Activated CD4-positive, alpha-beta T cell treated with anti-CD3 and anti-CD28 coated beads, Interleukin-2, amount 50 U/mL, for 16 hours (primary cell): ENCODE data around the gene ZNF200.
A peak's percentile ranks its signal among the peaks of the same experiment; 100 is the strongest.
"Not testable (repeated sequence)": the region's sequence is repeated elsewhere in the genome, so short reads cannot be mapped to it uniquely, and the experiment has no call there.

Experiments used
- DNase-seq: peaks from one replicate; pipeline ENCODE4 v3.0.0-alpha.2; 2020

Gene ZNF200

GRCh38 chr16:3197694-3198333, 37.1 kb downstream of the ZNF200 start:
- DNase-seq: not testable (repeated sequence)

DNA sequence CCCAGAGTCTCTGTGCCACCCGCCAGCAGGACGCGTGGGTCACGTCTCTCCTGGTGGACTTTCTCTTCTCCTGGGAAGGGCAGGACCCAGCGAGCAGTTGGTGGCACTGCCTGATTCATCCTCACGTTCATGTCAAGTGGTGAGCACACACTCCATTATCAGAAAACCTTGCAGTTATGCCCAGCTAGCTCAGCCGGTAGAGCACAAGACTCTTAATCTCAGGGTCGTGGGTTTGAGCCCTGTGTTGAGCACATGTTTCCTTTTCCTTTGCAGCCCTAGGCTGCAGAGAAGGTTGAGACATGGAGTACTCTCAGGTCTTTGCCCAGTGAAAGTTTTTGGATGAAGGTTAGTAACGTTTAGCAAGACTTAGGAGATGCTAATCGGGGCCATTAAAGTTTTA, 39.0 kb downstream of the ZNF200 start:
- DNase-seq: no peak

GRCh38 chr16:3194792-3195191, 40.2 kb downstream of the ZNF200 start:
- DNase-seq: no peak

DNA sequence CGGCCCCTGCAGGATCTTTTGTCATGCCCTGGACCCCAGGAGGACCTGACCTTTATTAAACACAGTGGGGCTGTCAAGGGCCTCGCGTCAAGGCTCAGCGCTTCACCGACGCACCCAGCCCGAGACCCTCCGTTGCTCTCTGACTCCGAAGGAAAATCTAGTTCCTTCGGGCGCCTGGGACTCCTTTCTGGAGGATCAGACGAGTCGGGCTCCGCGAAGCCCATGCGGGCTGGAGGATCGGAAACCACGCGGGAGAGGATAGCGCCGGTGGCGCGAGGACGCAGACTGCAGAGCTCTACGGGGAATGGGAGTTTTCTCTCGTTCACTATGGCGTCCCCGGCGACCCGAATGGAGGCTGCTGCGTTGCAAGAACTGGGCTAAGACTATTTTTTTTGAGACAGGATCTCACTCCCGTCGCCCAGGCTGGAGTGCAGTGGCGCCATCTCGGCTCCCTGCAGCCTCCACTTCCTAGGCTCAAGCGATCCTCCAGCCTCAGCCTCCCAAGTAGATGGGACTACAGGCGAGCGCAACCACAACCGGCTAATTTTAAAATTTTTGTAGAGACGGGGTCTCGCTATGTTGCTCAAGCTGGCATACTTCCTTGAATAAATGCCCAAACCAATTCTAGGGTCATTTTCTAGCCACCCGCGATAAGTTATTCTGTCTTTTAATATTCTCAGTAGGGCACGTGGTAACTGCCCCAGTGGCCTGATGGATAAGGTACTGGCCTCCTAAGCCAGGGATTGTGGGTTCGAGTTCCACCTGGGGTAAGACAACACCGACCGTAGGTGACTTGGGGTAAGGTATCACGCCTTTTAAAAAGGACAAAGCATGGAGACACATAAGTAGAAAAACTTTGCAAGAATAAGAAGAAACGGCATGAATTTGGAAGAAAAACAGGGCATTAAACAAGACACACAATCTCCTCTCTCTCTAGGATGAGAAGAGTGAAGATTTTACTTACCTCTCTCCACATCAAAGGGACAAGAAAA, 41.4 kb downstream of the ZNF200 start:
- DNase-seq: peak; percentile 15

DNA sequence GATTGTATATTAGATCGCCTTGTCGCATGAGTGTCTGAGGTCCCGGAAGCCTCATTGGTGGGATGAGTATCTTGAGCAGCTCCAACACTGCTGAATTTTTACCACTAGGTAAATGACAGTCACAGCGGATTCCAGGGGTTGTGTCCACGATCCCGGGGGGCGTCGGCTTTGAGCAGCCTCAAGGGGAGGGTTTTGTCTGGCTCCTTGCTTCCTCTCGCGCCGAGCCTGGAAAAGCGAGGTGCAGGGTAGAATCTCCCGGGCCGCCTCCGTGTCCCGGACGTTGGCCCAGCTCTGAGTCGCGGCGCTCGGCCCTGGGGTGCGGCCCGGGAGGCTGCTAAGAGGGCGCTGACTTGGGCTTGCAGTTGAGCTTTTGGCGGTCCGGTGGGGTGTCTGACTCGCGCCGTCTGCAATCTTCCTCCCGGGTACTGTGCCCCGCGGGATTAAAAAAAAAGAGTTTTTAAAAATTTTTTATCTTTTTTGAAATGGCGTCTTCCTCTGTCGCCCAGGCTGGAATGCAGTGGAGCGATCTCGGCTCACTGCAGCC, 42.4 kb downstream of the ZNF200 start:
- DNase-seq: no peak

- no peak for DNase-seq
These were observed 44.0 kb downstream of the ZNF200 start for GRCh38 chr16:3190949-3191353.

GRCh38 chr16:3189869-3190268, 45.1 kb downstream of the ZNF200 start:
- DNase-seq: no peak

DNA sequence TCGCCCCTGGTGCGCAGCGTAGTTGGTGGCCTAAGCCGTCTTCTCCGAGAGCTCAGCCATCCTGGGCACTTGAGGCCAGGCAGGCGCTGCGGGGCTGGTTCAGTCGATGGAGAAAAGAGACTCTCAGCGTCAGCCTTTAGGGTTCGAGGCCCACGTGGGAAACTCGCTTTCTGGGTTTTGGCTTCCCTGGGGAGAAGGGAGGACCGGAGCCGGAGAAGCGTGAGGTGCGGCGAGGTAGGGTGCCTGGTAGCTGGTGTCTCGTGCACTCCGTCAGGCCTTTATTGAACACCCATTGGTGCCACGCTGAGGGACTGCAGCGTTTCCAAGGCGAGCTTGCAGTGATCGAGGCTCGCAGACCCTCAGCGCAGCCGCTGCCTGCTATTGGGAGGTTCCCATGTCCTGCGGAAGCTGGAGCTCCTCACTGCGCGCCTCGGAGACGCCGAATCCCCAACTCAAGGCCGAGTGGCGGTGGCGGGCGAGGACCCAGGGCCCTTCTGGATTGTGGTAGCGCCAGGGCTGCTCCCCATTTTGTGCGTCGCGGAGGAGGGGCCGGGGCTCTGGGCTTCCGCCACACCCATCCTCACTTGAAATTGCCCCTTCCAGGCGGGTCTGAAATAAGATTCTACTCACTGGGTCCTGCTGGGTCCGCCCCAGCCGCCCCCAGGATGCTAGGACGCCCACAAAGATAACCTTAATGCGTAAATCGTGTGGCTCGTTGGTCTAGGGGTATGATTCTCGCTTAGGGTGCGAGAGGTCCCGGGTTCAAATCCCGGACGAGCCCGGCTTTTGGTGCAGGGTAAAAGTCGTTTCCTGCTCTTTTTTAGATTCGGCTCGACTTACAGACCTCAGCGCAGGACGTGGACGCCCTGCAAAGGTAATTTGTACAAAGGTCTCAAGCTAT, 45.8 kb downstream of the ZNF200 start:
- peak; percentile 91 for DNase-seq

- DNase-seq: no peak
These were observed 46.4 kb downstream of the ZNF200 start for GRCh38 chr16:3188675-3188924.

DNA sequence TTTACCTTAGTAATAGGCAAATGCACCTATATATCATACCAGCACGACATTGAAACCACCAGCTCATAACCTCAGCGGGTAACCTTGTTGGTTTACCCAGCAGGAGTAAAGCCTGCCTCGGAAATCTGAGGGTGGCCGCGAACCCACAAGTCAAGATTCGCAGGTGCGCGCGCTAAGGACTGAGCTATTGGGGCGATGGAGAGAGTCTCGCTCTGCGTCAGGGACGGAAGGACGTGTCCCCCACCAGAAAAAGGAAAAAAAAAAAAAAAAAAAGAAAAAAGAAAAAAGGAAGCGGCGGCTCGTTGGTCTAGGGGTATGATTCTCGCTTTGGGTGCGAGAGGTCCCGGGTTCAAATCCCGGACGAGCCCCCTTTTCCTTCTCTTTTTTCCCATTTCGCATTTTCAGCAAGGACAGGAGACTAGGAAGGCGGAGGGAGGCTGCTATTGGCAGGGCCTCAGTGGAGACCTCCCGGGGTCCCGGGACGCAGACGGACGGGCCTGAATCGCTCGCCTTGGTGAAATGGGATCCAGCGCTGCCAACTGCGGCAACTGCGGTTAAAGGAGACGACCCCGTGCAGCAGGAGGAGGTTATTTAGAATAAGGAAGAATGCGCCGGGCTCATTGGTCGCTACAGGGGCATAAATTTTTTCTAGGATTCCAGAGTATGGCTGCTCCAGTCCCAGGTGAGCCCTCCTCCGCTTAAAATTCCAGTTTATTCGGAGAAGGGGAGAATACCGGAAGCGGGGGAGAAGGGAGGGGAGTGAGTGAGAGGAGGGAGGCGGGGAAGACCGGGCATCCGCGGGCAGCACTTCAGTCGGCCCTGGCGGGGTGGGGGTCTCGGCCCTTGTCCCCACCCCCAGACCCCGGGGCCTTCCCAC, 46.9 kb downstream of the ZNF200 start, which contains the start of gene OR1F1:
OR1F1 (plus strand) TSS at position 407 of the 877 bp plus-strand sequence.
- peak; percentile 94 for DNase-seq

GRCh38 chr16:3186946-3187690, 47.8 kb downstream of the ZNF200 start:
- DNase-seq: no peak

DNA sequence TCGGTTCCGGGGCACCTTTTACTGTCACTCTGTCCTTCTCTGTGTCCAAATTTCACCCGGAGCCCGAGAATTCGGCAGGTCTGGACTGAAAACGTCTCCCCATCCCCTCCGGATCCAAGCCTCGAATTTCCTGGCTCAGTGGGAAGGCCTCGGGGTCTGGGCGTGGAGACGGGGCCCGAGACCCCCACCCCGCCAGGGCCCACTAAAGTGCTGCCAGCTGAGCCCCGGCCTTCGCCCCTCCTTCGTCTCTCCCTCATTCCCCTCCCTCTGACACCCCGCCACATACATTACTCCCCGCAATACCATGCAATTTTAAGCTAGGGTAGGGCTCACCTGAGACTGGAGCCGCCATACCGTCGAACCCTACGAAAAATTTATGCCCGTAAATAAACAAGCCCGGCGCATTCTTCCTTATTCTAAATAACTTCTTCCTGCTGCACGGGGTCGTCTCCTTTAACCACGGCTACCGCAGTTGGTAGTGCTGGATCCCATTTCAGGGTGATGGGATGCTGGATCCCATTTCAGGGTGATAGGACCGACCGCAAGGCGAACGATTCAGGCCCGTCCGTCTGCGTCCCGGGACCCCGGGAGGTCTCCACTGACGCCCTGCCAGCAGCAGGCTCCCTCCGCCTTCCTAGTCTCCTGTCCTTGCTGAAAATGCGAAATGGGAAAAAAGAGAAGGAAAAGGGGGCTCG, 51.4 kb downstream of the ZNF200 start:
- DNase-seq: peak; percentile 30

DNA sequence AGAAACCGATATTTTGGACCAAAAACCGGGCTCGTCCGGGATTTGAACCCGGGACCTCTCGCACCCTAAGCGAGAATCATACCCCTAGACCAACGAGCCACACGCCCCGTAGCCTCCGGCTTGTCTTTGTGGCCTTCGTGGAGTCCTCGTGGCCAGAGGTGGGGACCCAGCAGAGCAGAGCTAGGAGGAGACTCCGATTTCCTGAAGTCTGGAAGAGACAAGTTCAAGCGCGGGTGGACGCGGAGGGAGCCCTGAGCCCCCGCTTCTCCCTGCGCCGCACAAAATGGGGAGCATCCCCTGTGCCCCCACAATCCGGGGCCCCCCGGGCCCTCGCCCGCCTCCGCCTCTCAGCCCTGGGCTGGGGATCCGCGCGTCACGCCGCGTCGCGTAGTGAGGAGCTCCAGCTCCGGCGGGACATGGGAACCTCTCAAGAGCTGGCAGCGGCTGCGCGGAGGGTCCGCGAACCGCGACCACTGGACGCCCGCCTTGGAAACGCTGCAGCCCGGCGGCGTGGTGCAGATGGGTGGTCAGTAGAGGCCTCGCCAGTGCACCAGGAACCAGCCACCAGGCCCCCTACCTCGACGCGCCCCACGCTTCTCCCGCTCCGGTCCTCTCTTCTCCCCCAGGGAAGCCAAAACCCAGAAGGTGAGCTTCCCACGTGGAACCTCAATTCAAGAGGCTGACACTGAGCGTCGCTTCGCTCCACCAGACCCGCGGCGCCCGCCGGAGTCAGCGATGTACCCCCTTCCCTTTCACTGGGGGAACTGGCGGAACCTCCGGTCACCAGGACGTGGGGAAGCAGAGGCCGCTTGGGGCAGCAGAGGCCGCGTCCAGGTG, 52.1 kb downstream of the ZNF200 start:
- DNase-seq: peak; percentile 91

GRCh38 chr16:3182293-3182607, 52.7 kb downstream of the ZNF200 start:
- DNase-seq: not testable (repeated sequence)

- peak; percentile 75 for DNase-seq
These were observed 54.5 kb downstream of the ZNF200 start for GRCh38 chr16:3180445-3180878.

DNA sequence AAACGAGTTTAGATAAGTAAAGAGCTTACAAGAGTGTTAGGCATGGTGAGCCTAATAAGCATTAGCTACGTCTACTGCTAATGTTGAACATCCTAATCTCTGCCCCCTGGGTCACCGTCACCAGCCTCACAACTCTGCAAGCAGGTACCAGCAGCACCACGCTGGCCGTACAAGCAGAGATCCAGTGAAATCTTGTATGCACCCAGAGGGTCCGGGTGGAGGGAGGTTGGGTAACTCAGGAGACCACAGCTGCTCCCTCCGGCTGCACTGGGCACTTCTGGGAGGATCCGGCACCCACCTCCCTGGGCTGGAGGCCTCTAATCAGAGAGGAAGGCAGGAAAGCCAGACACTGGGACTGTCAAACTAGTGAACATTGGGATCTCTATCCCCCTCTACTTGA, 55.3 kb downstream of the ZNF200 start:
- no peak for DNase-seq

DNA sequence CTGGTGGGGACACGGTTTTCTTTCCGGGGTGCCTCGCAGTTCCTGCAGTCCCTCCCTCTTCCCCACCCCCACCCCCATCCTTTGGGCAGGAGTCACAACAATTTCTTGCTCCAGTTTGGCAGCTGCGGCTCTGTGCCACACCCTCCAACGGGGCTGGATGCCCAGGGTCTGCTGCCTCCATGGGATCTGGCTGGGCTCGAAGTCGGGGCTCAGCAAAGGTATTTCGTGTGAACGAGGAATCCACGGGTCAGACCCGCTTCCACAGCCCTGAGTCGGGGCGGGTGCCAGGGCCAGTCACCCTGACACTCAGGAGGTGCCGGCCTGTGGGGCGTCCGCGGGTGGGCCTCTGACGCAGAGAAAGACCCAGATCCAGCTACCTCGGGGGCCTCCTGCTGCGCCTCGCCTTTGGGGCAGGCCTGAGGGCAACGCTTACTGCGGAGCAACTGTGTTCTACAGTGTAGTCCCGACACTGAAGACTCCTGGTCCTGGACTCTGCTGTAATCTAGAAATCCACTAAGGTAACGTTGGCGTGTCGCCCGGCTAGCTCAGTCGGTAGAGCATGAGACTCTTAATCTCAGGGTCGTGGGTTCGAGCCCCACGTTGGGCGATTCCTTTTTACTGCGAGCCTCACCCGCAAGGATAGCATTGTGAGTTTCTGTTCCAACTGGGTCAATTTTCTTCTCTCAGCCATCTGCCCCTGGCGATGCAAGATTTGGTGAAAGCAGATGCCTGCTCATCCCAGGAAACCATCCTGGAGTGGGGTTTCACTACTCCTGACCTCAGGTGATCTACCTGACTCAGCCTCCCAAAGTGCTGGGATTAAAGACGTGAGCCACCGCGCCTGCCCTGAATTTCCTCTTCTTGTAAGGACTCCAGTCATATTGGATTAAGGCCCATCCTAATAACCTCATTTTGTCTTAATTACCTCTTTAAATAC, 59.5 kb downstream of the ZNF200 start:
- peak; percentile 90 for DNase-seq

DNA sequence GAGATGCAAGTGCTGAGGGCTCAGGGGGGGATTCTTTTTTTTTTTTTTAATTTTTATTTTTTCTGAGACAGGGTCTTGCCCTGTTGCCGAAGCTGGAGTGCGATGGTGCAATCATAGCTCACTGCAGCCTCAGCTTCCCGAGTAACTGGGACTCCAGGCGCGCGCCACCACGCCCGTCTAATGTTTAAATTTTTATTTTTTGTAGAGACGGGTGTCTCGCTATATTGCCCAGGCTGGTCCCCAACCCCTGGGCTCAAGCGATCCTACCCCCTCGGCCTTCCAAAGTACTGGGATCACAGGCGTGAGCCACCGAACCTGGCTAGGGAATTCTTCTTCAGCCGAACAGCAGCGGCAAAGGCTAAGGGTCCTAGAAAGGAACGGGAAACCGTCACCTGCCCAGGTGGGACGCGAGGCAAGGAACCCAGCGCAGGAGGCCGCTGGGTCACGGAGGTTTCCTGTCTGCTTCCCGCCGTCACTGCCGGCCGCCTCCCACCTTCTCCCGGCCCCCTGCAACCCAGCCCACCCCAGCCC, 60.3 kb downstream of the ZNF200 start:
- DNase-seq: no peak
